Breast epithelium (tissue), 3 donors: Measurements from ENCODE around the gene HSPBP1.

ENCODE experiments used
- POLR2A ChIP-seq: fragments of 450-650 bp; IDR thresholded peaks from one replicate; pipeline ENCODE4 v1.6.1; 2016; ENCODE audit warnings: antibody characterized with exemption, mild to moderate bottlenecking, moderate library complexity
- POLR2AphosphoS5 ChIP-seq, 3 donors: sonication (generic); formaldehyde crosslinking; IDR thresholded peaks; one replicate each; pipeline ENCODE4 v1.6.1; 2017; ENCODE audit warnings: antibody characterized with exemption in 3 of 3
- TF ChIP-seq, protein P1 (sequence below), 3 donors: fragments of 450-650 bp; IDR thresholded peaks; one replicate each; pipeline ENCODE4 v1.5.1; 2016 to 2017; ENCODE audit warnings: antibody characterized with exemption in 3 of 3, mild to moderate bottlenecking in 3 of 3, moderate library complexity in 3 of 3

DNA sequence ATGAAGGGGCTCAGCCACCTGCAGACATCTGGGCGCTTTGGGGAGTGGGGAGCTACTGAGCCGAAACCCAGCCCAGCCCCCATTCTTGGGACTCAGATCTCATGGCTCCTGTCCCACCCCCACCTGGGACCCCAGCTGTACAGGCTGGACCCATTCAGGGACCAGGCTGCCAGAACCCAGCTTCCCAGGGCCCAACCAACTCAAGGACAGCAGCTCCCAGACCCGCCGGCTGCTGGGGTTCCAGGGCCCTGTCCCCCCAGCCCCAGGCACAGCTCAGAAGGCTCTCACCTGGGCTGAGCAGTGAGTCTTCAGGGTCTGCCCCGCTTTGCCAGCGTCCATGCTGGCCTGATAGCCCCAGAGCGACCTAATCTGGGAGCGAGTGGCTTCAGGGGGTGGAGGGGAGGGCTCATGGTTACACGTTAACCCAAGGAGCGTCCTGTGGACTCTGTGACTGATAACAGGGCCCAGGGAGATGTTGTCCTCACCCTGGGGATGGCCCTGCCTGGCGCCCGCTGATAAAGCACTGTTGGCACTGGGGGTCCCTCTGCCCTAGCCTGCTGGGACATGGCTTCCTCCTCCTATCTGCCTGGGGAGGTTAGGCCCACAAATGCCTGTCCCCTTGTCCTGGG, 51.4 kb downstream of the HSPBP1 start, which contains the start of gene TMEM86B:
- TF ChIP-seq POLR2AphosphoS5 (IDR thresholded peaks at IDR 0.05) (no peak), POLR2A (no peak)
- TF ChIP-seq, protein P1, sequence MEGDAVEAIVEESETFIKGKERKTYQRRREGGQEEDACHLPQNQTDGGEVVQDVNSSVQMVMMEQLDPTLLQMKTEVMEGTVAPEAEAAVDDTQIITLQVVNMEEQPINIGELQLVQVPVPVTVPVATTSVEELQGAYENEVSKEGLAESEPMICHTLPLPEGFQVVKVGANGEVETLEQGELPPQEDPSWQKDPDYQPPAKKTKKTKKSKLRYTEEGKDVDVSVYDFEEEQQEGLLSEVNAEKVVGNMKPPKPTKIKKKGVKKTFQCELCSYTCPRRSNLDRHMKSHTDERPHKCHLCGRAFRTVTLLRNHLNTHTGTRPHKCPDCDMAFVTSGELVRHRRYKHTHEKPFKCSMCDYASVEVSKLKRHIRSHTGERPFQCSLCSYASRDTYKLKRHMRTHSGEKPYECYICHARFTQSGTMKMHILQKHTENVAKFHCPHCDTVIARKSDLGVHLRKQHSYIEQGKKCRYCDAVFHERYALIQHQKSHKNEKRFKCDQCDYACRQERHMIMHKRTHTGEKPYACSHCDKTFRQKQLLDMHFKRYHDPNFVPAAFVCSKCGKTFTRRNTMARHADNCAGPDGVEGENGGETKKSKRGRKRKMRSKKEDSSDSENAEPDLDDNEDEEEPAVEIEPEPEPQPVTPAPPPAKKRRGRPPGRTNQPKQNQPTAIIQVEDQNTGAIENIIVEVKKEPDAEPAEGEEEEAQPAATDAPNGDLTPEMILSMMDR (IDR thresholded peaks at IDR 0.05) = no peak
